Measurements from ENCODE around the gene CCDC50.

DNA sequence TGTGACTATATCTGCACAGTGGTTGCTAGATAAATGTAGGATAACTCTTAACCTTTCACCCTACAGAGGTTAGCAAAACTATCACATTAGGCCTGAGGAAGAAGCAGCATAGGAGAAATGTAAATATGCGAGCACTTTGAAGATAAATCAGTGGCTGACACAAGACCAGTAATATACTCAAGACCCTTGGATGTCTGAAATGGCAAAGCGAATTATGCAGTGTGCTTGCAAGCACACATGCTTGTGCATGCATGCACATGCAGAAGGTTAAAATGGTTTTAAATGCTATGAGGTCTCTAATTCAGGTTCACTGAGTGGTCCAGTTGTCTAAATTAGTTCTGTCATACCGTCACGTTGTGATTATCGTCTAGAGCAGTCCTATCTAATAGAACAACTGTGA, 14.7 kb downstream of the CCDC50 start:
- TF ChIP-seq, protein P1, sequence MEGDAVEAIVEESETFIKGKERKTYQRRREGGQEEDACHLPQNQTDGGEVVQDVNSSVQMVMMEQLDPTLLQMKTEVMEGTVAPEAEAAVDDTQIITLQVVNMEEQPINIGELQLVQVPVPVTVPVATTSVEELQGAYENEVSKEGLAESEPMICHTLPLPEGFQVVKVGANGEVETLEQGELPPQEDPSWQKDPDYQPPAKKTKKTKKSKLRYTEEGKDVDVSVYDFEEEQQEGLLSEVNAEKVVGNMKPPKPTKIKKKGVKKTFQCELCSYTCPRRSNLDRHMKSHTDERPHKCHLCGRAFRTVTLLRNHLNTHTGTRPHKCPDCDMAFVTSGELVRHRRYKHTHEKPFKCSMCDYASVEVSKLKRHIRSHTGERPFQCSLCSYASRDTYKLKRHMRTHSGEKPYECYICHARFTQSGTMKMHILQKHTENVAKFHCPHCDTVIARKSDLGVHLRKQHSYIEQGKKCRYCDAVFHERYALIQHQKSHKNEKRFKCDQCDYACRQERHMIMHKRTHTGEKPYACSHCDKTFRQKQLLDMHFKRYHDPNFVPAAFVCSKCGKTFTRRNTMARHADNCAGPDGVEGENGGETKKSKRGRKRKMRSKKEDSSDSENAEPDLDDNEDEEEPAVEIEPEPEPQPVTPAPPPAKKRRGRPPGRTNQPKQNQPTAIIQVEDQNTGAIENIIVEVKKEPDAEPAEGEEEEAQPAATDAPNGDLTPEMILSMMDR (IDR thresholded peaks at IDR 0.05) = no peak
- no peak for TF ChIP-seq ZFX (IDR thresholded peaks at IDR 0.05; ENCODE audit: borderline replicate concordance)
